Bronchial epithelial cell (primary cell): Measurements from ENCODE around the gene NR3C1. TPM values are rescaled to one million over a fixed set of nuclear protein-coding genes. Genes with fewer than 3 reads are reported as not detected.
A peak's percentile ranks its signal among the peaks of the same experiment; 100 is the strongest.

Source experiments
- DNase-seq: peaks from one replicate; pipeline ENCODE4 v3.0.0-alpha.2; 2010; ENCODE audit warnings: low read depth
- FAIRE-seq: peaks from 2 replicates; lab custom pipeline; 2011; peaks lifted over from hg19 to GRCh38; lab: Jason Lieb, UNC
- H3K27me3 ChIP-seq: 2 replicates; pipeline ENCODE4 v1.5.1; 2011; ENCODE audit warnings: low read length; ENCODE audit not compliant: control insufficient read depth, insufficient read depth
- H3K36me3 ChIP-seq: 2 replicates; pipeline ENCODE4 v1.5.1; 2011; ENCODE audit warnings: low read length; ENCODE audit not compliant: control insufficient read depth, insufficient read depth
- H3K4me3 ChIP-seq: 2 replicates; pipeline ENCODE4 v1.5.1; 2011; ENCODE audit warnings: mild to moderate bottlenecking, low read depth, low read length, control low read depth
- CTCF ChIP-seq: IDR thresholded peaks from 2 replicates; pipeline ENCODE4 v1.5.1; 2011; ENCODE audit warnings: mild to moderate bottlenecking, moderate library complexity, low read length, control low read depth, inconsistent platforms; ENCODE audit not compliant: insufficient read depth, severe bottlenecking
- total RNA-seq: library from RNA; depleted of rRNA; stranded (reverse); fragments of >200 nt; gene quantifications from 2 replicates; pipeline ENCODE4 v1.2.1, GENCODE V29; 2014

Gene NR3C1
- total RNA-seq, 1 donor from 2014 or later = 41.9 TPM

- Histone ChIP-seq H3K4me3 (no peak overlapping the region), H3K36me3 (no peaks in the 10 kb centered on the region), H3K27me3 (no peaks in the 10 kb centered on the region)
- FAIRE-seq (peak; percentile 62), DNase-seq (peak; percentile 91)
- no peak for TF ChIP-seq CTCF
Measured at GRCh38 chr5:143235423-143235822, 168.1 kb downstream of the NR3C1 start.

- no peak for FAIRE-seq
Measured at GRCh38 chr5:143234162-143234842, 169.2 kb downstream of the NR3C1 start.

GRCh38 chr5:143233031-143233430 lies 170.5 kb downstream of the NR3C1 start:
- no peak overlapping the region for H3K4me3 ChIP-seq
- DNase-seq = no peak
- no peak for FAIRE-seq
- no peak for TF ChIP-seq CTCF
- no peaks in the 10 kb centered on the region for H3K27me3 ChIP-seq
- no peaks in the 10 kb centered on the region for H3K36me3 ChIP-seq

More at GRCh38 chr5:143234162-143234842, 169.2 kb downstream of the NR3C1 start:
- no peaks in the 10 kb centered on the region for H3K36me3 ChIP-seq
- no peak for TF ChIP-seq CTCF
- H3K4me3 ChIP-seq = no peak overlapping the region
- DNase-seq = no peak
- H3K27me3 ChIP-seq = no peaks in the 10 kb centered on the region

- no peaks in the 10 kb centered on the region for H3K36me3 ChIP-seq
- DNase-seq (no peak), FAIRE-seq (no peak)
- TF ChIP-seq CTCF = no peak
- H3K27me3 ChIP-seq = no peaks in the 10 kb centered on the region
- no peak overlapping the region for H3K4me3 ChIP-seq
Measured at GRCh38 chr5:143231973-143232812, 171.3 kb downstream of the NR3C1 start.

- FAIRE-seq (no peak), DNase-seq (no peak)
- no peak for TF ChIP-seq CTCF
- Histone ChIP-seq H3K4me3 (no peak overlapping the region), H3K27me3 (no peaks in the 10 kb centered on the region), H3K36me3 (no peaks in the 10 kb centered on the region)
Measured at GRCh38 chr5:143231416-143231815, 172.1 kb downstream of the NR3C1 start.
